Erythroblast (primary cell): ENCODE data around the gene DISP3.

Source experiments
- GATA1 ChIP-seq: IDR thresholded peaks from 2 replicates; pipeline ENCODE4 v1.6.1; 2011; ENCODE audit warnings: low read depth, mild to moderate bottlenecking, control low read depth, low read length, moderate library complexity
- POLR2A ChIP-seq: IDR thresholded peaks from 2 replicates; pipeline ENCODE4 v1.6.1; 2011; ENCODE audit warnings: mild to moderate bottlenecking, low read length

- no peak for TF ChIP-seq POLR2A
- TF ChIP-seq GATA1: no peak
Measured at GRCh38 chr1:11541956-11542355, 63.0 kb downstream of the DISP3 start.
